HepG2 (cell line): ENCODE results near the gene ACAA2. TPM values are rescaled to one million over a fixed set of nuclear protein-coding genes. Genes with fewer than 3 reads are reported as not detected.

Experiments
- ARNT2 ChIP-seq: sonication (generic); formaldehyde crosslinking; IDR thresholded peaks from 2 replicates; pipeline ENCODE4 v1.8.0; 2022; ENCODE audit warnings: mild to moderate bottlenecking, low read depth, missing genetic modification reagents, moderate library complexity
- FLYWCH1 ChIP-seq: sonication (generic); formaldehyde crosslinking; IDR thresholded peaks from 2 replicates; pipeline ENCODE4 v1.8.1; 2023; ENCODE audit warnings: mild to moderate bottlenecking, missing genetic modification reagents
- FOSL2 ChIP-seq: sonication (generic); formaldehyde crosslinking; IDR thresholded peaks from 2 replicates; pipeline ENCODE4 v1.4.0; 2020; ENCODE audit warnings: missing genetic modification reagents
- HOXD1 ChIP-seq: sonication (generic); formaldehyde crosslinking; IDR thresholded peaks from 2 replicates; pipeline ENCODE4 v1.5.0; 2020; ENCODE audit warnings: missing genetic modification reagents
- MED1 ChIP-seq: sonication (generic); formaldehyde crosslinking; IDR thresholded peaks from 2 replicates; pipeline ENCODE4 v1.4.0; 2020; ENCODE audit warnings: missing genetic modification reagents
- MIER2 ChIP-seq: IDR thresholded peaks from 2 replicates; pipeline ENCODE4 v1.6.1; 2016; ENCODE audit warnings: missing biosample characterization, missing genetic modification reagents
- NCOR1 ChIP-seq: fragments of 200-600 bp; sonication (generic); IDR thresholded peaks from 2 replicates; pipeline ENCODE4 v1.7.0; 2017; ENCODE audit warnings: antibody characterized with exemption, low read length, borderline replicate concordance
- RARA ChIP-seq: IDR thresholded peaks from 2 replicates; pipeline ENCODE4 v1.6.1; 2016; ENCODE audit warnings: missing genetic modification reagents, missing compliant biosample characterization
- RNF2 ChIP-seq: fragments of 450-650 bp; conservative IDR thresholded peaks from 2 replicates; pipeline ENCODE4 v1.6.1; 2016; ENCODE audit warnings: low read depth
- SNAI1 ChIP-seq: sonication (generic); formaldehyde crosslinking; IDR thresholded peaks from 2 replicates; pipeline ENCODE4 v1.5.0; 2020; ENCODE audit warnings: mild to moderate bottlenecking, missing genetic modification reagents, borderline replicate concordance
- SRSF4 ChIP-seq: fragments of 200-400 bp; formaldehyde crosslinking; IDR thresholded peaks from one replicate; pipeline ENCODE4 v1.6.1; 2018; ENCODE audit warnings: mild to moderate bottlenecking, low read depth, low read length, moderate library complexity; ENCODE audit not compliant: poor library complexity, severe bottlenecking
- ZC3H4 ChIP-seq: sonication (generic); formaldehyde crosslinking; IDR thresholded peaks from 2 replicates; pipeline ENCODE4 v1.4.0; 2020; ENCODE audit warnings: missing genetic modification reagents, borderline replicate concordance
- ZFP82 ChIP-seq: sonication (generic); formaldehyde crosslinking; IDR thresholded peaks from 2 replicates; pipeline ENCODE4 v1.5.1; 2020; ENCODE audit warnings: mild to moderate bottlenecking, missing genetic modification reagents, borderline replicate concordance
- ZKSCAN8 ChIP-seq: IDR thresholded peaks from 2 replicates; pipeline ENCODE4 v1.6.1; 2016; ENCODE audit warnings: borderline replicate concordance, missing genetic modification reagents, missing compliant biosample characterization
- ZNF24 ChIP-seq: fragments of 450-650 bp; IDR thresholded peaks from 2 replicates; pipeline ENCODE4 v1.6.1; 2017; ENCODE audit warnings: antibody characterized with exemption, mild to moderate bottlenecking
- ZNF264 ChIP-seq: sonication (generic); formaldehyde crosslinking; IDR thresholded peaks from 2 replicates; pipeline ENCODE4 v1.4.0; 2020; ENCODE audit warnings: missing genetic modification reagents
- ZNF292 ChIP-seq: sonication (generic); formaldehyde crosslinking; IDR thresholded peaks from 2 replicates; pipeline ENCODE4 v1.8.1; 2022; ENCODE audit warnings: mild to moderate bottlenecking, low read depth, missing genetic modification reagents, borderline replicate concordance
- ZNF432 ChIP-seq: sonication (generic); formaldehyde crosslinking; IDR thresholded peaks from 2 replicates; pipeline ENCODE4 v1.5.0; 2020; ENCODE audit warnings: missing genetic modification reagents, mild to moderate bottlenecking, borderline replicate concordance
- ZNF557 ChIP-seq: sonication (generic); formaldehyde crosslinking; IDR thresholded peaks from 2 replicates; pipeline ENCODE4 v1.4.0; 2020; ENCODE audit warnings: missing genetic modification reagents
- ZNF790 ChIP-seq: sonication (generic); formaldehyde crosslinking; IDR thresholded peaks from 2 replicates; pipeline ENCODE4 v1.8.0; 2022; ENCODE audit warnings: missing genetic modification reagents, mild to moderate bottlenecking, borderline replicate concordance
- ZNF816 ChIP-seq: sonication (generic); formaldehyde crosslinking; IDR thresholded peaks from 2 replicates; pipeline ENCODE4 v1.8.0; 2022; ENCODE audit warnings: missing genetic modification reagents, mild to moderate bottlenecking, borderline replicate concordance
- polyA plus RNA-seq, 8 experiments: library from polyadenylated mRNA; depleted of rRNA in 3 of 8; stranded (reverse) in 7 of 8; unstranded in 1 of 8; fragments of >200 nt; fragmentation: Illumina TruSeq in 4 of 8; extraction: Trizol in 4 of 8; gene quantifications; 2 replicates each; pipeline versions ENCODE4 v1.2.1 to v1.2.3, GENCODE V29; 2011 to 2016; ENCODE audit warnings: low read depth in 4 of 8, missing spikeins in 1 of 8, mixed read lengths in 1 of 8; ENCODE audit not compliant: insufficient read depth in 1 of 8
- total RNA-seq, 5 experiments: library from RNA; depleted of rRNA; stranded (reverse); fragments of >200 nt; fragmentation: Illumina TruSeq; extraction: Trizol; gene quantifications; 2 replicates each; pipeline ENCODE4 v1.2.3, GENCODE V29; 2016; ENCODE audit warnings: low read depth in 1 of 5
- TF ChIP-seq, protein P1 (sequence below): sonication (generic); formaldehyde crosslinking; IDR thresholded peaks from 2 replicates; pipeline ENCODE4 v1.5.0; 2020; ENCODE audit warnings: missing genetic modification reagents
- TF ChIP-seq, protein P2 (sequence below): sonication (generic); formaldehyde crosslinking; IDR thresholded peaks from 2 replicates; pipeline ENCODE4 v1.8.0; 2022; ENCODE audit warnings: missing genetic modification reagents, mild to moderate bottlenecking, borderline replicate concordance
- TF ChIP-seq, protein P3 (sequence below): sonication (generic); formaldehyde crosslinking; IDR thresholded peaks from 2 replicates; pipeline ENCODE4 v1.9.0; 2021; ENCODE audit warnings: missing genetic modification reagents, borderline replicate concordance

Gene ACAA2
- total and polyA plus RNA-seq, 2 of the 13 experiments (the other 11 are each of a cell fraction or from before 2014, with no cell fraction given): 51.6 to 182 TPM

DNA sequence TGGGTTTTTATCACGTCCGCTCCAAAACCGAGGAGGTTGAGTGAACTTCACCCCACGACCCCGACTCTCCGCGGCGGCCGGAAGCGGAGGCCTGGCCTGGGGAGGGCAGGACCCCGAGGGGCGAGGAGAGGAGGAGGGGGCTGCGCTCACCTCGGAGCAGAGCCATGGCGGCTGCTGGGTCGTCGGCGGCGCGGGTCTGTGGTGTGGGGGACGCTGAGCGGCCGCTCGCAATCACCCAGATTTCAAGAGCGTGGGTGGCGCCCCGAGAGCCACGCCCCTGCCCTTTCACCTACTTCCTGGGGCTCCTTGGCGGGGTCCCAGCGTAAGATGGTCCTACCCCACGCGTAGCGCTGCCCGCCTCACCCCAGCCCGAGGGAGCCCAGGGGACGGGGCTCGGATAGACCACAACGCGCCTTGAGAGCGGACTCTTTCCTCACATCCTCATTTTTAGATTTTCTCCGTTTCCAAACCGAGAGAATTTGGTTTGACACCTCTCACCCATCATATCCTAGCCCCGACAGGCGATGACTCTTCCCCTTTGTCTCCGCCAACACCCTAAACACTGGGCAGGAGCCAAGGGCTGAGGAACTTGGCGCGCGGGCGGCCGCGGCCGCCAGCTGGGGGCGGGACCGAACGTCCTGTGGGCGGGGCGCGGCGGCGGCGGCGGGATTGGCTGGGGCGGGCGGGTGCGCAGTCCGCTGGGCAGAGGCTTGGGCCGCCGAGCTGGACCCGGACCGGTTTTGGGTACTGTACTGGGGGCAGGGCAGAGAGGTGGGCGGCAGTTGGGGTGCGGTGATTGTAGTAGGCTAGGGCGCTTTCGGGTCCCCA lies at the start of gene ACAA2 (continued):
- peak; percentile 41; the same call in 1 of the 2 replicates for TF ChIP-seq NCOR1
- TF ChIP-seq ARNT2 (CRISPR knock-in tag): no peak
- peak; percentile 8; the same call in 1 of the 2 replicates for TF ChIP-seq FLYWCH1 (CRISPR knock-in tag)
- TF ChIP-seq RARA: peak; percentile 52; the same call in 1 of the 2 replicates
- TF ChIP-seq MED1 (CRISPR knock-in tag): peak; percentile 54
- no peak for TF ChIP-seq MIER2 (CRISPR knock-in tag)
- TF ChIP-seq ZNF432 (CRISPR knock-in tag): no peak
- no peak for TF ChIP-seq ZNF816 (CRISPR knock-in tag)
- no peak for TF ChIP-seq ZNF292 (CRISPR knock-in tag)
- TF ChIP-seq HOXD1: peak; percentile 75
- no peak for TF ChIP-seq RNF2
- no peak for TF ChIP-seq ZNF264 (CRISPR knock-in tag)
- TF ChIP-seq, protein P1, sequence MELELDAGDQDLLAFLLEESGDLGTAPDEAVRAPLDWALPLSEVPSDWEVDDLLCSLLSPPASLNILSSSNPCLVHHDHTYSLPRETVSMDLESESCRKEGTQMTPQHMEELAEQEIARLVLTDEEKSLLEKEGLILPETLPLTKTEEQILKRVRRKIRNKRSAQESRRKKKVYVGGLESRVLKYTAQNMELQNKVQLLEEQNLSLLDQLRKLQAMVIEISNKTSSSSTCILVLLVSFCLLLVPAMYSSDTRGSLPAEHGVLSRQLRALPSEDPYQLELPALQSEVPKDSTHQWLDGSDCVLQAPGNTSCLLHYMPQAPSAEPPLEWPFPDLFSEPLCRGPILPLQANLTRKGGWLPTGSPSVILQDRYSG (CRISPR knock-in tag): peak; percentile 87; the same call in 1 of the 2 replicates
- peak; percentile 18; the same call in 1 of the 2 replicates for TF ChIP-seq ZNF790 (CRISPR knock-in tag)
- no peak for TF ChIP-seq ZNF557 (CRISPR knock-in tag)
- no peak for TF ChIP-seq SRSF4
- TF ChIP-seq, protein P2, sequence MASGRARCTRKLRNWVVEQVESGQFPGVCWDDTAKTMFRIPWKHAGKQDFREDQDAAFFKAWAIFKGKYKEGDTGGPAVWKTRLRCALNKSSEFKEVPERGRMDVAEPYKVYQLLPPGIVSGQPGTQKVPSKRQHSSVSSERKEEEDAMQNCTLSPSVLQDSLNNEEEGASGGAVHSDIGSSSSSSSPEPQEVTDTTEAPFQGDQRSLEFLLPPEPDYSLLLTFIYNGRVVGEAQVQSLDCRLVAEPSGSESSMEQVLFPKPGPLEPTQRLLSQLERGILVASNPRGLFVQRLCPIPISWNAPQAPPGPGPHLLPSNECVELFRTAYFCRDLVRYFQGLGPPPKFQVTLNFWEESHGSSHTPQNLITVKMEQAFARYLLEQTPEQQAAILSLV (CRISPR knock-in tag): no peak
- TF ChIP-seq ZFP82 (CRISPR knock-in tag): peak; percentile 76; the same call in 1 of the 2 replicates
- TF ChIP-seq SNAI1 (CRISPR knock-in tag): peak; percentile 79; the same call in 1 of the 2 replicates
- TF ChIP-seq ZC3H4 (CRISPR knock-in tag): no peak; the same call in 1 of the 2 replicates
- 0 out of 2 replicates have a peak, but pooled peaks have one; percentile 22 for TF ChIP-seq FOSL2 (CRISPR knock-in tag)
- TF ChIP-seq ZNF24: no peak; the same call in 1 of the 2 replicates
- 0 out of 2 replicates have a peak, but pooled peaks have one; percentile 28 for TF ChIP-seq ZKSCAN8 (CRISPR knock-in tag)
- TF ChIP-seq, protein P3, sequence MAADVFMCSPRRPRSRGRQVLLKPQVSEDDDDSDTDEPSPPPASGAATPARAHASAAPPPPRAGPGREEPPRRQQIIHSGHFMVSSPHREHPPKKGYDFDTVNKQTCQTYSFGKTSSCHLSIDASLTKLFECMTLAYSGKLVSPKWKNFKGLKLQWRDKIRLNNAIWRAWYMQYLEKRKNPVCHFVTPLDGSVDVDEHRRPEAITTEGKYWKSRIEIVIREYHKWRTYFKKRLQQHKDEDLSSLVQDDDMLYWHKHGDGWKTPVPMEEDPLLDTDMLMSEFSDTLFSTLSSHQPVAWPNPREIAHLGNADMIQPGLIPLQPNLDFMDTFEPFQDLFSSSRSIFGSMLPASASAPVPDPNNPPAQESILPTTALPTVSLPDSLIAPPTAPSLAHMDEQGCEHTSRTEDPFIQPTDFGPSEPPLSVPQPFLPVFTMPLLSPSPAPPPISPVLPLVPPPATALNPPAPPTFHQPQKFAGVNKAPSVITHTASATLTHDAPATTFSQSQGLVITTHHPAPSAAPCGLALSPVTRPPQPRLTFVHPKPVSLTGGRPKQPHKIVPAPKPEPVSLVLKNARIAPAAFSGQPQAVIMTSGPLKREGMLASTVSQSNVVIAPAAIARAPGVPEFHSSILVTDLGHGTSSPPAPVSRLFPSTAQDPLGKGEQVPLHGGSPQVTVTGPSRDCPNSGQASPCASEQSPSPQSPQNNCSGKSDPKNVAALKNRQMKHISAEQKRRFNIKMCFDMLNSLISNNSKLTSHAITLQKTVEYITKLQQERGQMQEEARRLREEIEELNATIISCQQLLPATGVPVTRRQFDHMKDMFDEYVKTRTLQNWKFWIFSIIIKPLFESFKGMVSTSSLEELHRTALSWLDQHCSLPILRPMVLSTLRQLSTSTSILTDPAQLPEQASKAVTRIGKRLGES (CRISPR knock-in tag): no peak; the same call in 1 of the 2 replicates
